DMS53 treated with DMSO at 0.1 percent for 48 hours (cell line): Measurements from ENCODE around the gene UBQLN4.

Experiments
- DNase-seq: peaks from one replicate; lab custom pipeline; 2025; ENCODE audit not compliant: unreplicated experiment; lab: John Stamatoyannopoulos, UW

Gene UBQLN4

GRCh38 chr1:156020293-156021092, 33.1 kb downstream of the UBQLN4 start, which contains the start of gene SSR2:
Gene SSR2 (minus strand): TSS chr1:156020951. CDS start chr1:156020167, 784 bp downstream.
- peak; percentile 91 for DNase-seq

DNA sequence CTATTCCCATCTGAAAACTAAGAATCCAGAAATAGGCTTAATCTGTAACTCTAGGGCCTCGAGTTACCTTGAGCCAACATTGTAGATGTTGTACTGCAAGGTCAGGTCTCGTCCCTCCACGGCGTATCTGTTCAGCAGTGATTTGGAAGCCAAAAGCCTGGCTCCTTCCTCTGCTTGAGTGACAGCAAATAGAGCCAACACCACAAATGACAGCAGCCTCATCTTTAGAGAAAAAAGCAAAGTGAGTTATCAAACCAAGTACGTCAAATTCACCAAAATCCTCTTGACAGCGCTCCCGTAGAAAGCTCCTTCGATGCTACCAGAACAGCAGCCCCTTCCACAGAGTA, 33.7 kb downstream of the UBQLN4 start:
- DNase-seq = no peak

DNA sequence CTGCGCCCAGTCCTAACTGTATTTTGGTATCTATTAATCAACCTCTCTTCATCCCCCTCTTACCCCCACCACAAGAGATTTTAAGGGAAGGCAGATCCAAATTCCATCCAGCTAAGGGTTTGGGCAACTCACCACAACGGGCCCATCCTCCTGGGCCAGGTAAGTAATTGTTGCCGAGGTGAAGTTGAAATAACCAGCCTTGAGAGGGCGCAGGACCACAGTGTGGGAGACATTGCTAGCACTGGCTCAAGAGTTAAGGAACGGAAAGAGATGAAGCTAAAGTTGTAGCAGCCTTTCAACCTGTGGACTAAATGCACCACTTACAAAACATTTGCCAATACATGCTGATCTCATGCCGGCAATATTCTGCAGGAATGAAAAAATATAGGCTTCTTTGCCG, 38.8 kb downstream of the UBQLN4 start:
- DNase-seq = no peak

DNA sequence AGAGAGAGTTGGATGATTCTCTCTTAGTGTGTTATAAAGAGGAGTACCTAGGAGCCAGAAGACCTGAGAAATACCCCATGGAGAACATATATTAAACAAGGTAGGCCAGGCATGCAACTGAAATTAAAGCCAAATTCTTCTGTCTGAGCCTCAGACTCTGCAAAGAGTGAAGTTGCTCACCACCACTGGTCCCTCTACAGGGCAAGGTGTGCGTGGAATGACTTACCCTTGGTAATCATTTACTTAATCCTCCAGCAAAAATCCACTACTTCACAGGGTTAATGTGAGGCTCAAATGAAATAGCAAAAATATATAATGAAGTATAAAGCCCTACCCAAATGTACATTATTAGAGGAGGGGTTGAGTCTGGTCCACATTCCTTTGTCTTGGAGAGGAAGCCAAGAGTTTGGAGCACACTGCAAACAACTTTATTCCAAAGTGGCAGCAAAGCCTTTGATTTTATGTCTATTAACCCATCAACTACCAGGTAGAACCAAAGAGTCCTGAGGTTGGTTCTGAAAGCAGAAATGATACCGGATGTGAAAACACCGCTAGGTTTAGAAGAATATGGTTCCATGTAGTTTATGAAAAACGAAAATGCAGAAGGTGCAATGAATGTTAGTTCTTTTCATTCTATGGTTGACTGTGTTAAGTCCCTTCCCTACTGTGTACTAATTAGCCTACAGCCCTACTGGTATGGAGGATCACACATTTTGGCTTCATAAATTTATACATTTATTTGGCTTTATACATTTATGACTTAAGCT, 41.4 kb downstream of the UBQLN4 start:
- no peak for DNase-seq

DNA sequence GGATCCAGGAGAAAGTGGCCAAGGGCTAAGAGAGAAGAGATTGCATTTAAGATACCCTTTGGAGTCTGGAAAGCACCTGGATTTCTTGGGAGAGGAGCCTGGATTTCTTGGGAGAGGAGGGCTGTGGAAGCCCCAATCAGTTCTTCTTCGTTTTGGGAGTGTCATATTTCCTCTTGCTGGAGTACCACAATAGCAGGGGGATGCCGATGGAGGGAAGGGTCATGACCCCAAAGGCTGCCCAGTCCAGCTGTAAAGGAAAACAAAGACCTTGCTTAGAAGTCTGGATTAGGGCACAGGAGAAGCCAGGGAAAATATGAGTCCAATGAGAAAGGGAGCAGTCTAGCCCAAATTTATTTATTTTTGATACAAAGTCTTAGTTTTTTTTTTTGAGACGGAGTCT, 44.2 kb downstream of the UBQLN4 start:
- DNase-seq = no peak

GRCh38 chr1:156006666-156007376, 46.8 kb downstream of the UBQLN4 start:
- DNase-seq = peak; percentile 78

DNA sequence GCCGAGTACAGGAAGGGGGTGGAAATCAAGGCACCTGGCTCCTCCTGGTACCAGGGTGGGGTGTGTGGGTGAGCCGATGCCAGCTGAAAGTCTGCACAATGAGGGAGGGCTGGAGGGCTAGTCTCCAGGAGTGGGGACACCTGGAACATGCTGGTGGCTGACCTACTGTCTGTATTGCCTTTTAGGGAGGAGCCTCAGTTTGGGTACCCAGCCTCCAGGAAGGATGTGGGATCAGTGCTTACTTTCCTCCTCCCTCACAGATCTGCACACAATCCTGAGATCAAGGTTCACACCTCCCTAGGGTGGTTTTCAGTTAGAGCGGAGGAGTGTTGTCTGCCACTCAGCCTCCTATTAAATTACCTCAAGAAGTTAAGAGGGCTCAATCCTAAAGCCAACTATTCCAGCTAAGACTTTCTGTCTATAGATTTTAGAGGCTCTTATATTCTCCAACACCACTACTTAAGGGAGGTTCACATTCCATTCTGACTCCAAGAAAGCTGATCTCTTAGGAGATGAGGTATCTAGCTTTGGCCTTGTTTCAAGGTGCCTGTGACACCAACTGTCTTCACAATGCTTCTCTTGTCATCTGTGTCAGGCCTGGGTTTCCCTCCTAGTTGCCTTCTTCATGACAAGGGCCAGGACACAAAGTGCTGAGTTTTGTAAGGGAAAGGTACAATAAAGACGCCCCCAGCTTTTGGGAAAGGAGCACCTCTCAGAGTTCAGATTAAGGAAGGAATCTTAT, 48.6 kb downstream of the UBQLN4 start:
- no peak for DNase-seq

DNA sequence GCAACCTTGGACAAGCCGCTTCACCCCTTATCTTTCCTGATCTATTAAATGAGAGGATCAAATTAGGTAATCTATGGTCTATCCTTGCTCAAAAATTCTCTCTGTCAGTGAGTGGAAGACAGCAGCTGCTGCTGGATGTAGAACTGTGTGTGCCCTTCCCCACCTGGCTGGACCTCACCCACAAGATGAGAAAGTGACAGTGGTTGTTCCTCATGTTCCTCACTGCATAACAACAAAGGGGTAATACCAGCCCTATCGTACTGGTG, 49.7 kb downstream of the UBQLN4 start:
- no peak for DNase-seq

DNA sequence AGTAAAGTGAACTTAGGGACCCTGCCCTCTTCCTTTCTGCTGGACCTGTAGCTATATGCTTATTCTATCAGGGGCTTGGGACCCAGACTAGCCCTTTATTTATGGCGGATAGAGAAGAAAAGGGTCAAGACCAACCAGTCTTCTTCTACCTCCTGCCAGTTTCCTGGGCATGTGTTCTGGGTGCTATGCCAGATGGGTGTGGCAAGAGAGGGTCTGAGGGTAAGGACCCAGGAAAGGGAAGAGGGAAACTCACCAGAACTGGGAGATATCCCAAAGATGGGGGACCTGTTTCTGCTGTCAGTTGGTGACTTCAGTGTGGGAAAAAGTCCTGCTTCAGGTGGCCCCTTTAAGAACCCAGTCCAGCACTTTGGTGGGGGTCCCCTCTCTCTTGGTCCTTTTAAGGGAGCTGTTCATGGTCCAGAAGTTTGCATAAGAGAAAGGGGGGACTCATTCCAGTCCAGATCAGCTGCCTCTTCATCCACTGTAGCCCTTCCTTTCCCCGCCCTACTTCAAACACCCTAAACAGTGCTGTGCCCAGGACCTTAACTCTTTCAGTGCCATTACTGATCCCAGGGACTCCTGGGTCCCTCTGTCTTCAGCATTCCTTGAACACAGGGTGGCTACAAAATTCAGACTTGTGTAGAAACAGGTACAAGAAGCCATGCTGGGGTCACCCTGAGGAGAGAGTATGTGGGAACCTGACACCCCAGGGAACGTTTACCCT, 51.2 kb downstream of the UBQLN4 start:
- no peak for DNase-seq

- no peak for DNase-seq
Measured at GRCh38 chr1:156001662-156002171, 51.9 kb downstream of the UBQLN4 start.

DNA sequence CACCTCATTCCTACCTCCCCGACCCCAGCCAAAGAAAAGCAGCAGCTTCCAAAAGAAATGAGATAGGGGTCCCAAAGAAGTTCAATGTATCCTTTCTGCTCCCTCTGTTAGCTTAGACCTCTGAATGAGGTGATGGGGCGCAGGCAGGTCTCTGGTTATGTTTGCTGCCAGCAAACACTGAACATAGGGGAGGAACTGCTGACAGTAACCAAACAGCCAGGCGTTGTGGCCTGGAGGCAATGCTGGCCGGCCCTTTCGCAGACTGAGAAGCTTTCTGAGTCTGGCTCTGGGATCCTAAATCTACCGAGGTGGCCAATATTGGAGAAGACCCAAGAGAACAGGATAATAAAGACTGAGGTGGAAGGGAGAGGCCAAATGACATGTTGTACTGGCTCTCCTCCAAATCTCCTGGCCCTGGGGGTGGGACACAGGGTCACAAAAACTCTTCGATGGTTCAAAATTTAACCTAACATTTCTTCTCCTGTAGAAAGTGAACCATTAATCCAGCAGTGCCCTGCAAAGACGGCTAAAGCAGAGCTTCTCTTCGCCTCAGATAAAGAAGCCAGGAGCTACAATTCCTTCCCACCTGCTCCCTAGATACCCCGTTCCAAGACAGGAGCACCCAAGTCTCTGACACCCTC, 52.5 kb downstream of the UBQLN4 start:
- DNase-seq = no peak

DNA sequence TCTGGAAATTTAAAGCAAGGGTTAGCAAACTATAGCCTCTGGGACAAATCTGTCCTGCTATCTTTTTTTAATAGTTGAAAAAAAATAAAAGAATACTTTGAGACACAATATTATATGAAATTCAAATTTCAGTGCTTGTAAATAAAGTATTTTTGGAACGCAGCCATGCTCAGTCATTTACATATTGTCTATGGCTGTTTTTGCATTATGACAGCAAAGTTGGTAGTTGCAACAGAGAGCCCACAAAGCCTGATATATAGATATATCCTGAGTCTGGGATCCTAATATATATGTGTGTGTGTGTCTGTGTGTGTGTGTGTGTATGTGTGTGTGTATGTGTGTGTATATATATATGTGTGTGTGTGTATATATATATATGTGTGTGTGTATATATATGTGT, 53.6 kb downstream of the UBQLN4 start:
- DNase-seq = no peak

GRCh38 chr1:155996166-155996565, 57.4 kb downstream of the UBQLN4 start:
- no peak for DNase-seq

GRCh38 chr1:155993595-155993994, 60.0 kb downstream of the UBQLN4 start:
- no peak for DNase-seq

- no peak for DNase-seq
Measured at GRCh38 chr1:155990005-155990739, 63.4 kb downstream of the UBQLN4 start.

- peak; percentile 48 for DNase-seq
Measured at GRCh38 chr1:155989242-155990004, 64.2 kb downstream of the UBQLN4 start.
